SK-N-SH (cell line): ENCODE results near the gene NREP.

ENCODE experiments used
- CTCF ChIP-seq: fragments of 200-600 bp; sonication (generic); IDR thresholded peaks from 2 replicates; pipeline ENCODE4 v1.6.1; 2017; ENCODE audit warnings: antibody characterized with exemption, mild to moderate bottlenecking, moderate library complexity
- EZH2phosphoT487 ChIP-seq: fragments of 200-600 bp; sonication (generic); IDR thresholded peaks from 2 replicates; pipeline ENCODE4 v1.6.1; 2017; ENCODE audit warnings: low read depth, mixed run types, mild to moderate bottlenecking, antibody characterized with exemption, moderate library complexity, borderline replicate concordance
- FOSL2 ChIP-seq: IDR thresholded peaks from 2 replicates; pipeline ENCODE4 v1.4.0; 2012; ENCODE audit warnings: low read depth, mild to moderate bottlenecking, moderate library complexity, borderline replicate concordance
- NRF1 ChIP-seq: IDR thresholded peaks from 2 replicates; pipeline ENCODE4 v1.6.1; 2012; ENCODE audit warnings: low read depth, mild to moderate bottlenecking, low read length
- POLR2AphosphoS5 ChIP-seq: IDR thresholded peaks from 2 replicates; pipeline ENCODE4 v1.6.1; 2012; ENCODE audit warnings: low read depth, low read length
- RAD21 ChIP-seq: IDR thresholded peaks from 2 replicates; pipeline ENCODE4 v1.6.1; 2012; ENCODE audit warnings: mild to moderate bottlenecking, low read length
- RFX5 ChIP-seq: IDR thresholded peaks from 2 replicates; pipeline ENCODE4 v1.6.1; 2012; ENCODE audit warnings: mild to moderate bottlenecking, improper control_type of control experiment, low read length
- SMC3 ChIP-seq: IDR thresholded peaks from 2 replicates; pipeline ENCODE4 v1.6.1; 2012; ENCODE audit warnings: low read depth, low read length, improper control_type of control experiment
- TAF1 ChIP-seq: IDR thresholded peaks from 2 replicates; pipeline ENCODE4 v1.6.1; 2012; ENCODE audit warnings: low read depth, mild to moderate bottlenecking, low read length, moderate library complexity, borderline replicate concordance
- TEAD4 ChIP-seq: IDR thresholded peaks from 2 replicates; pipeline ENCODE4 v1.4.0; 2012; ENCODE audit warnings: mild to moderate bottlenecking, borderline replicate concordance; ENCODE audit not compliant: insufficient read depth
- USF2 ChIP-seq: fragments of 150-350 bp; IDR thresholded peaks from 2 replicates; pipeline ENCODE4 v1.6.1; 2017; ENCODE audit warnings: antibody characterized with exemption, low read length, low read depth, borderline replicate concordance
- TF ChIP-seq, protein P1 (sequence below): IDR thresholded peaks from 2 replicates; pipeline ENCODE4 v1.4.0; 2012; ENCODE audit warnings: low read depth, borderline replicate concordance

GRCh38 chr5:111806156-111806555 is 49.2 kb upstream of the NREP start:
- TF ChIP-seq RAD21 (no peak), NRF1 (no peak), CTCF (no peak), EZH2phosphoT487 (no peak), TEAD4 (no peak), RFX5 (no peak), POLR2AphosphoS5 (no peak), TAF1 (no peak), SMC3 (no peak), FOSL2 (no peak), USF2 (no peak)
- TF ChIP-seq, protein P1, sequence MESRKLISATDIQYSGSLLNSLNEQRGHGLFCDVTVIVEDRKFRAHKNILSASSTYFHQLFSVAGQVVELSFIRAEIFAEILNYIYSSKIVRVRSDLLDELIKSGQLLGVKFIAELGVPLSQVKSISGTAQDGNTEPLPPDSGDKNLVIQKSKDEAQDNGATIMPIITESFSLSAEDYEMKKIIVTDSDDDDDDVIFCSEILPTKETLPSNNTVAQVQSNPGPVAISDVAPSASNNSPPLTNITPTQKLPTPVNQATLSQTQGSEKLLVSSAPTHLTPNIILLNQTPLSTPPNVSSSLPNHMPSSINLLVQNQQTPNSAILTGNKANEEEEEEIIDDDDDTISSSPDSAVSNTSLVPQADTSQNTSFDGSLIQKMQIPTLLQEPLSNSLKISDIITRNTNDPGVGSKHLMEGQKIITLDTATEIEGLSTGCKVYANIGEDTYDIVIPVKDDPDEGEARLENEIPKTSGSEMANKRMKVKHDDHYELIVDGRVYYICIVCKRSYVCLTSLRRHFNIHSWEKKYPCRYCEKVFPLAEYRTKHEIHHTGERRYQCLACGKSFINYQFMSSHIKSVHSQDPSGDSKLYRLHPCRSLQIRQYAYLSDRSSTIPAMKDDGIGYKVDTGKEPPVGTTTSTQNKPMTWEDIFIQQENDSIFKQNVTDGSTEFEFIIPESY: no peak
